Caco-2 (cell line): Measurements from ENCODE around the gene TMEM97. TPM values are rescaled to one million over a fixed set of nuclear protein-coding genes. Genes with fewer than 3 reads are reported as not detected.

Experiments
- BruUV-seq: library from RNA; stranded (reverse); fragments of 400-500 nt; replicated peaks from 2 replicates; lab custom pipeline; 2021; lab: Mats Ljungman, UMichigan
- CTCF ChIA-PET: fragments of 300-600 bp; sonication (Branson Sonifier 250); formaldehyde crosslinking; loops from one replicate; lab custom pipeline; 2022; ENCODE audit warnings: antibody characterized with exemption; lab: Charles Lee
- POLR2A ChIA-PET: fragments of 300-600 bp; sonication (Branson Sonifier 250); formaldehyde crosslinking; loops from one replicate; lab custom pipeline; 2022; ENCODE audit warnings: antibody characterized with exemption; lab: Charles Lee
- DNase-seq, 2 experiments: peaks; one replicate each; pipeline versions ENCODE4 v3.0.0 to v3.0.0-alpha.2; 2020 to 2022
- H3K27me3 ChIP-seq: replicated peaks from 2 replicates; pipeline ENCODE4 v1.6.0; 2011; ENCODE audit warnings: low read length; ENCODE audit not compliant: control insufficient read depth, insufficient read depth
- H3K36me3 ChIP-seq: 2 replicates; pipeline ENCODE4 v1.5.1; 2011; ENCODE audit warnings: low read length; ENCODE audit not compliant: control insufficient read depth, insufficient read depth
- H3K4me1 ChIP-seq: fragments of 250-450 bp; sonication (Bioruptor Pico); 2 replicates; pipeline ENCODE4 v1.5.1; 2020; ENCODE audit warnings: mild to moderate bottlenecking
- H3K4me3 ChIP-seq: 2 replicates; pipeline ENCODE4 v1.5.1; 2011; ENCODE audit warnings: low read depth, mild to moderate bottlenecking, control low read depth, low read length
- H3K9me3 ChIP-seq: fragments of 250-450 bp; sonication (Bioruptor Pico); 2 replicates; pipeline ENCODE4 v1.5.1; 2020; ENCODE audit warnings: mild to moderate bottlenecking, moderate library complexity
- H3K27ac Mint-ChIP-seq: one replicate; pipeline ENCODE4 v1.8.0; 2022; ENCODE audit warnings: mixed read lengths; ENCODE audit not compliant: unreplicated experiment
- H3K27me3 Mint-ChIP-seq: one replicate; pipeline ENCODE4 v1.8.0; 2022; ENCODE audit warnings: mixed read lengths; ENCODE audit not compliant: insufficient read depth, unreplicated experiment
- H3K36me3 Mint-ChIP-seq: one replicate; pipeline ENCODE4 v1.8.0; 2022; ENCODE audit warnings: mild to moderate bottlenecking, mixed read lengths; ENCODE audit not compliant: insufficient read depth, unreplicated experiment
- H3K4me1 Mint-ChIP-seq: one replicate; pipeline ENCODE4 v1.8.0; 2022; ENCODE audit warnings: low read depth, mixed read lengths; ENCODE audit not compliant: unreplicated experiment
- H3K4me3 Mint-ChIP-seq: one replicate; pipeline ENCODE4 v1.8.0; 2022; ENCODE audit warnings: mild to moderate bottlenecking, moderate library complexity, mixed read lengths; ENCODE audit not compliant: unreplicated experiment
- H3K9me3 Mint-ChIP-seq: one replicate; pipeline ENCODE4 v1.8.0; 2022; ENCODE audit warnings: mixed read lengths; ENCODE audit not compliant: unreplicated experiment
- CTCF ChIP-seq, 2 experiments: fragments of 200-600 bp in 1 of 2; IDR thresholded peaks; 1 replicate in 1 of 2; 2 replicates in 1 of 2; pipeline versions ENCODE4 v1.5.1 to v1.8.0; 2011 to 2022; ENCODE audit warnings: antibody characterized with exemption in 1 of 2, control low read depth in 1 of 2, inconsistent platforms in 1 of 2, low read depth in 1 of 2, low read length in 1 of 2, mild to moderate bottlenecking in 1 of 2, moderate library complexity in 1 of 2; ENCODE audit not compliant: insufficient read depth in 1 of 2, severe bottlenecking in 1 of 2, unreplicated experiment in 1 of 2
- intact Hi-C: fragments of 100-400 bp; cut with micrococcal nuclease; formaldehyde crosslinking; loops from one replicate; pipeline ENCODE4 v1.10.0; 2022; ENCODE audit not compliant: unreplicated experiment
- total RNA-seq: library from RNA; stranded (reverse); gene quantifications from 2 replicates; pipeline ENCODE4 v1.2.3, GENCODE V29; 2022

The TMEM97 gene
- total RNA-seq, 1 experiment from 2014 or later = 342 TPM

GRCh38 chr17:28350271-28350670 is 31.3 kb downstream of the TMEM97 start:
- intact Hi-C loops = no loop called here
- no TSS peak for BruUV-seq
- no peaks in the 10 kb centered on the region for H3K9me3 Mint-ChIP-seq
- POLR2A ChIA-PET = interaction anchor here (2.8 kb wide), 1 partner anchor 14 kb away, joined by 8 read pairs; the partner anchor contains the start of gene TNFAIP1
- peaks cover 35% of the 10 kb centered on the region for H3K36me3 ChIP-seq
- H3K27me3 Mint-ChIP-seq = no peaks in the 10 kb centered on the region
- H3K27ac Mint-ChIP-seq = peak overlapping the region; percentile 10
- H3K9me3 ChIP-seq = no peaks in the 10 kb centered on the region
- peaks cover 22% of the 10 kb centered on the region for H3K4me1 ChIP-seq
- H3K36me3 Mint-ChIP-seq = peaks cover 100% of the 10 kb centered on the region
- TF ChIP-seq CTCF (IDR thresholded peaks at IDR 0.05; ENCODE audit: insufficient read depth in 1 of 2, low read depth in 1 of 2, low read length in 1 of 2, severe bottlenecking in 1 of 2, unreplicated experiment in 1 of 2) = no peak
- no peak for DNase-seq
- no peaks in the 10 kb centered on the region for H3K27me3 ChIP-seq
- peaks cover 8% of the 10 kb centered on the region for H3K4me1 Mint-ChIP-seq
- CTCF ChIA-PET = no interaction called here
- no peak overlapping the region for H3K4me3 Mint-ChIP-seq
- H3K4me3 ChIP-seq = no peak overlapping the region

DNA sequence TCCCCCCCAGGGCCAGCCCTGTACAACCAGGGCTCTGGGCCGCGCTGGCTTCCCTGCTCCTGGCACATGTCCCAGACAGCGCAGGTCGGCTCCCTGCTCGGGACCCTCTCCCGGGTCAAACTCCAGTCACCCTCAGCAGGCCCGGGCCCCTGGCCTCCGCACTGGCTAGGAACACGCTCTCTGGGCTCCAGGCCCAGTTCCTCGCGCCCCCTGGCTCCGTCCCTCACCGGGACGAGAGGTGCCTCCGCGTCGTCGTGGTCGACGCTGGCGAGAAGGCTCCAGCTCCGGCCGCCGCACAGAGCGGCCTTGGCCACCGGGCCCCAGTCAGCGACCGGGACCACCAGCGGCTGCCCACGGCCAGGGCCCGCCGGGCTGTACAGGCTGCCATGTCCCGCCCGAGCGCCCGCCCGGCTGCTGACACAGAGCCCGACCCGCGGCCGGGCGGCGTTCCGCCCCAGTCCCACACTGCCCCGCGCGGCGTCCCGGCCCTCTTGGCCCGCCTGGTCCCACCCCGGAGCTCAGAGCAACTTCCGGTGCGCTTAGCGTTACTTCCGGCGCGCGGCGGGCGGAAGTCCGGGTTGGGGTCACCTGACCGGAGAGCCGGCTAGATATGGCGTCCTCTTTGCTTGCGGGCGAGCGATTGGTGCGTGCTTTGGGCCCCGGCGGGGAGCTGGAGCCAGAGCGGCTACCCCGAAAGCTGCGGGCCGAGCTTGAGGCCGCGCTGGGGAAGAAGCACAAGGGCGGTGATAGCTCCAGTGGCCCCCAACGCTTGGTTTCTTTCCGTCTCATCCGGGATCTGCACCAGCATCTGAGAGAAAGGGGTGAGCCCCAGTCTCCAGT is 38.3 kb downstream of the TMEM97 start, which contains the start of gene POLDIP2:
Gene POLDIP2 (minus strand): TSS at position 467 of the 840 bp plus-strand sequence. CDS start 79 bp downstream, at position 388.
- peak in 1 of 2 experiments; percentile 15 for TF ChIP-seq CTCF (IDR thresholded peaks at IDR 0.05; ENCODE audit: insufficient read depth in 1 of 2, low read depth in 1 of 2, low read length in 1 of 2, severe bottlenecking in 1 of 2, unreplicated experiment in 1 of 2)
- CTCF ChIA-PET = interaction anchor here (0.6 to 3.2 kb wide), 15 partner anchors 10 to 129 kb away, joined by 3 to 45 read pairs (median 4); partner anchors contain the start of genes IFT20, SARM1, TNFAIP1 and VTN
- intact Hi-C loops = loop anchor here (1.0 to 2.0 kb wide), 3 partner anchors 22 to 49 kb away; partner anchors contain the start of genes IFT20, SLC46A1 and TNFAIP1
- peak within 1 kb of the TSS; percentile 90 for H3K4me3 Mint-ChIP-seq
- H3K36me3 Mint-ChIP-seq = peaks cover 84% of the 10 kb centered on the region
- Histone ChIP-seq H3K4me1 (peaks cover 15% of the 10 kb centered on the region), H3K36me3 (peaks cover 22% of the 10 kb centered on the region; the same call in 1 of the 2 replicates), H3K4me3 (peak within 1 kb of the TSS; percentile 78), H3K9me3 (no peaks in the 10 kb centered on the region), H3K27me3 (no peaks in the 10 kb centered on the region)
- no peaks in the 10 kb centered on the region for H3K9me3 Mint-ChIP-seq
- peaks cover 22% of the 10 kb centered on the region for H3K4me1 Mint-ChIP-seq
- no peaks in the 10 kb centered on the region for H3K27me3 Mint-ChIP-seq
- H3K27ac Mint-ChIP-seq = peak within 1 kb of the TSS; percentile 96
- POLR2A ChIA-PET = interaction anchor here (0.6 to 3.5 kb wide), 27 partner anchors 9 to 316 kb away, joined by 3 to 139 read pairs (median 5); partner anchors contain the start of genes IFT20, SARM1, SLC46A1 and TNFAIP1
- no TSS peak for BruUV-seq
- peak; percentile 99 to 100 for DNase-seq

GRCh38 chr17:28357901-28358197 is 38.8 kb downstream of the TMEM97 start:
- POLR2A ChIA-PET = interaction anchor here (0.6 to 3.5 kb wide), 24 partner anchors 9 to 317 kb away, joined by 3 to 139 read pairs (median 6); partner anchors contain the start of genes IFT20, SARM1, SLC46A1 and TNFAIP1
- H3K9me3 ChIP-seq = no peaks in the 10 kb centered on the region
- H3K4me1 ChIP-seq = peaks cover 15% of the 10 kb centered on the region
- Mint-ChIP-seq H3K4me1 (peaks cover 22% of the 10 kb centered on the region), H3K9me3 (no peaks in the 10 kb centered on the region), H3K4me3 (peak overlapping the region; percentile 90), H3K36me3 (peaks cover 81% of the 10 kb centered on the region), H3K27me3 (no peaks in the 10 kb centered on the region), H3K27ac (peak overlapping the region; percentile 96)
- TF ChIP-seq CTCF (IDR thresholded peaks at IDR 0.05; ENCODE audit: insufficient read depth in 1 of 2, low read depth in 1 of 2, low read length in 1 of 2, severe bottlenecking in 1 of 2, unreplicated experiment in 1 of 2) = no peak
- DNase-seq = no peak
- intact Hi-C loops = loop anchor here (1.0 to 2.0 kb wide), 4 partner anchors 10 to 48 kb away; partner anchors contain the start of genes IFT20, SLC46A1 and TNFAIP1
- TSS peak; percentile 69 for BruUV-seq
- no peaks in the 10 kb centered on the region for H3K27me3 ChIP-seq
- CTCF ChIA-PET = interaction anchor here (0.6 to 3.2 kb wide), 14 partner anchors 10 to 129 kb away, joined by 3 to 45 read pairs (median 4); partner anchors contain the start of genes IFT20, SARM1, TNFAIP1 and VTN
- peaks cover 22% of the 10 kb centered on the region; the same call in 1 of the 2 replicates for H3K36me3 ChIP-seq
- peak overlapping the region; percentile 78 for H3K4me3 ChIP-seq
